Gastroesophageal sphincter (tissue), 4 donors: ENCODE results near the gene ARHGAP26. TPM values are rescaled to one million over a fixed set of nuclear protein-coding genes. Genes with fewer than 3 reads are reported as not detected.

Source experiments
- ATAC-seq: fragments of 150-250 bp; one replicate; pipeline ENCODE4 v1.9.1; 2016; ENCODE audit warnings: mild to moderate bottlenecking, moderate library complexity
- H3K27ac ChIP-seq, 4 donors: fragments of 200-600 bp; sonication (generic) in 3 of 4; 1 replicate in 3 of 4; 2 replicates in 1 of 4; pipeline ENCODE4 v1.5.1; 2016 to 2019
- H3K27me3 ChIP-seq: fragments of 200-600 bp; sonication (generic); one replicate; pipeline ENCODE4 v1.5.1; 2019
- H3K36me3 ChIP-seq, 2 donors: fragments of 200-600 bp; sonication (generic); one replicate each; pipeline ENCODE4 v1.5.1; 2019; ENCODE audit warnings: control low read depth in 1 of 2
- H3K4me1 ChIP-seq, 3 donors: fragments of 200-600 bp; sonication (generic); 1 replicate in 2 of 3; 2 replicates in 1 of 3; pipeline ENCODE4 v1.5.1; 2016 to 2019; ENCODE audit warnings: control low read depth in 2 of 3
- H3K4me3 ChIP-seq, 2 donors: fragments of 200-600 bp; sonication (generic); one replicate each; pipeline ENCODE4 v1.5.1; 2019; ENCODE audit warnings: mild to moderate bottlenecking in 1 of 2, moderate library complexity in 1 of 2
- H3K9me3 ChIP-seq, 3 donors: fragments of 200-600 bp; sonication (generic); one replicate each; pipeline ENCODE4 v1.5.1; 2017 to 2019; ENCODE audit warnings: control low read depth in 2 of 3
- EP300 ChIP-seq: sonication (generic); formaldehyde crosslinking; IDR thresholded peaks from one replicate; pipeline ENCODE4 v1.6.1; 2017; ENCODE audit warnings: antibody characterized with exemption, mild to moderate bottlenecking
- POLR2A ChIP-seq, 2 donors: fragments of 450-650 bp; IDR thresholded peaks; one replicate each; pipeline ENCODE4 v1.6.1; 2017; ENCODE audit warnings: antibody characterized with exemption in 2 of 2, mild to moderate bottlenecking in 2 of 2, moderate library complexity in 1 of 2
- POLR2AphosphoS5 ChIP-seq: sonication (generic); formaldehyde crosslinking; IDR thresholded peaks from one replicate; pipeline ENCODE4 v1.6.1; 2017; ENCODE audit warnings: antibody characterized with exemption
- WGBS, 2 donors: methylation state at CpG; one replicate each; pipeline ENCODE4 v1.1.5; 2018; ENCODE audit warnings: low coverage in 1 of 2; 5-methylcytosine and 5-hydroxymethylcytosine counted together
- total RNA-seq, 4 donors: library from RNA; depleted of rRNA; stranded (reverse); fragments of >200 nt; gene quantifications; one replicate each; pipeline ENCODE4 v1.1.0, GENCODE V29; 2016
- TF ChIP-seq, protein P1 (sequence below), 4 experiments: fragments of 200-600 bp in 2 of 4; fragments of 450-650 bp in 2 of 4; sonication (generic) in 1 of 4; IDR thresholded peaks; one replicate each; pipeline ENCODE4 v1.5.1; 2017 to 2019; ENCODE audit warnings: antibody characterized with exemption in 4 of 4, mild to moderate bottlenecking in 2 of 4, moderate library complexity in 2 of 4

ARHGAP26 gene
- total RNA-seq, 4 donors from 2014 or later = 15.2 to 41.7 (median 31.7) TPM

DNA sequence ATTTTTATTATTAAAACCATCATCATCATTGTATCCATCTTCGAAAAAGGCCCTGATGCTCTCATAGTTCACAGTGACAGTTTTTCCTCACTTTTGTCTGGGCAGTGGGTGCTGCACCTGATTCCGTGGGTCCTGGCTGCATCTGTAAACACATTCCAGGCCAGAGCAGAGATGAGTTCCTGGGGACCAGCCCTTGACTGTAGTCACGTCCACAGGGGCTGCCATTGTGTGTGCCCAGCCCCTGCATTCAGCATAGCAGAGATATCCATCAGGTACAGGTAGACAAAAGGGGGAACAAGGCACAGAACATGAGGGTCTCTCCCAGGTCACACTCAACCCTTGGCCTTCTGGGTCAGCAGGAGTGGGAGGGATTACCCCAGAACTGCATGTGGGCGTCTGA lies 444.3 kb downstream of the ARHGAP26 start:
- Histone ChIP-seq H3K27ac (no peak overlapping the region), H3K4me3 (no peak overlapping the region), H3K4me1 (peaks cover 0 to 26% (median 5%) of the 10 kb centered on the region in 3 donors), H3K36me3 (peaks cover 0 to 27% of the 10 kb centered on the region in 2 donors), H3K9me3 (no peaks in the 10 kb centered on the region), H3K27me3 (no peaks in the 10 kb centered on the region)
- 95 to 100% methylated on average over 1 to 4 of the region's 4 CpGs for WGBS, 2 donors
- ATAC-seq = no peak
- TF ChIP-seq, protein P1, sequence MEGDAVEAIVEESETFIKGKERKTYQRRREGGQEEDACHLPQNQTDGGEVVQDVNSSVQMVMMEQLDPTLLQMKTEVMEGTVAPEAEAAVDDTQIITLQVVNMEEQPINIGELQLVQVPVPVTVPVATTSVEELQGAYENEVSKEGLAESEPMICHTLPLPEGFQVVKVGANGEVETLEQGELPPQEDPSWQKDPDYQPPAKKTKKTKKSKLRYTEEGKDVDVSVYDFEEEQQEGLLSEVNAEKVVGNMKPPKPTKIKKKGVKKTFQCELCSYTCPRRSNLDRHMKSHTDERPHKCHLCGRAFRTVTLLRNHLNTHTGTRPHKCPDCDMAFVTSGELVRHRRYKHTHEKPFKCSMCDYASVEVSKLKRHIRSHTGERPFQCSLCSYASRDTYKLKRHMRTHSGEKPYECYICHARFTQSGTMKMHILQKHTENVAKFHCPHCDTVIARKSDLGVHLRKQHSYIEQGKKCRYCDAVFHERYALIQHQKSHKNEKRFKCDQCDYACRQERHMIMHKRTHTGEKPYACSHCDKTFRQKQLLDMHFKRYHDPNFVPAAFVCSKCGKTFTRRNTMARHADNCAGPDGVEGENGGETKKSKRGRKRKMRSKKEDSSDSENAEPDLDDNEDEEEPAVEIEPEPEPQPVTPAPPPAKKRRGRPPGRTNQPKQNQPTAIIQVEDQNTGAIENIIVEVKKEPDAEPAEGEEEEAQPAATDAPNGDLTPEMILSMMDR (IDR thresholded peaks at IDR 0.05) = no peak
- TF ChIP-seq POLR2A (IDR thresholded peaks at IDR 0.05) = no peak
- TF ChIP-seq EP300 = no peak
- no peak for TF ChIP-seq POLR2AphosphoS5

DNA sequence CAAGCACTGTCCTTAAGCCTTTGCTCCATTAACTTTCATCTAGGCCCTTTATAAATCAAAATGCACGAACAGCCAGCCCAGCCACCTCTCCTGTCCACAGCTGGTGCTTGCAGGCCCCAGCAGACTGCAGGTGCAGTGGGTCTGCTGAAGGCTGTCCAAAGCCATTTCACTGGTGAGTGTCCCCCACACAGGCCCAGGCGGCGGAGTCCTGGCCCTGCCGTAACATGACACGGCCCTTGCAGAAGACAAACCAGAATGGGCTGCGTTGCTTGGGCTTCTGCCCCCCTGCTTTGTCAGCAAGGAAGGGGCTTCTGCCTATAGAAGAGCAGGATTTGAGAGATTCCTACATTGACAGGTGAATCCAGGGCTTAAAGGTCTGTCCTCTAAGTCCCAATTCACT lies 444.7 kb downstream of the ARHGAP26 start:
- no CpG with 5 or more reads among the region's 6 CpGs for WGBS, 2 donors
- no peak overlapping the region for H3K4me3 ChIP-seq
- peaks cover 0 to 27% of the 10 kb centered on the region in 2 donors for H3K36me3 ChIP-seq
- H3K27me3 ChIP-seq = no peaks in the 10 kb centered on the region
- H3K9me3 ChIP-seq = no peaks in the 10 kb centered on the region
- H3K4me1 ChIP-seq = peaks cover 0 to 30% (median 5%) of the 10 kb centered on the region in 3 donors
- H3K27ac ChIP-seq = no peak overlapping the region
- TF ChIP-seq POLR2A (IDR thresholded peaks at IDR 0.05) (no peak), POLR2AphosphoS5 (no peak), EP300 (no peak)
- TF ChIP-seq, protein P1 (IDR thresholded peaks at IDR 0.05) = no peak
- no peak for ATAC-seq

DNA sequence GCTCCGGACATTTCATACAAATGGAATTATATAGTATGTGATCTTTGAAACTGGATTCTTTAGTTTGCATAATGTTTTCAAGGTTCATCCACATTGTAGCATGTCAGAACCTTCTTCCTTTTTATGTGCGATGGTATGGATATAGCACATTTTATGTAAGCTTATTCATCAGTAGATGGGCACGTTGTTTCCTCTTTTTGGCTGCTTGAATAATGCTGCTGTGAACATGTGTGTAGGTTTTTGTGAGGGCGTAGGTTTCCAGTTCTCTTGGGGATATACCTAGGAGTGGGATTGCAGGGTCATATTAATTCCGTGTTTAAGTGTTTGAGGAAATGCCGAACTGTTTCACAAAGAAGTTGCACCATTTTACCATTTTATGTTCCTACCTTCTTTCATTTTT lies 445.5 kb downstream of the ARHGAP26 start:
- Histone ChIP-seq H3K27ac (no peak overlapping the region), H3K4me1 (peaks cover 0 to 30% (median 5%) of the 10 kb centered on the region in 3 donors), H3K4me3 (no peak overlapping the region), H3K9me3 (no peaks in the 10 kb centered on the region), H3K27me3 (no peaks in the 10 kb centered on the region), H3K36me3 (peaks cover 0 to 27% of the 10 kb centered on the region in 2 donors)
- 92 to 95% methylated on average over 5 to 6 of the region's 6 CpGs for WGBS, 2 donors
- TF ChIP-seq POLR2AphosphoS5 = no peak
- no peak for TF ChIP-seq EP300
- no peak for TF ChIP-seq POLR2A (IDR thresholded peaks at IDR 0.05)
- TF ChIP-seq, protein P1 (IDR thresholded peaks at IDR 0.05) = no peak
- no peak for ATAC-seq

DNA sequence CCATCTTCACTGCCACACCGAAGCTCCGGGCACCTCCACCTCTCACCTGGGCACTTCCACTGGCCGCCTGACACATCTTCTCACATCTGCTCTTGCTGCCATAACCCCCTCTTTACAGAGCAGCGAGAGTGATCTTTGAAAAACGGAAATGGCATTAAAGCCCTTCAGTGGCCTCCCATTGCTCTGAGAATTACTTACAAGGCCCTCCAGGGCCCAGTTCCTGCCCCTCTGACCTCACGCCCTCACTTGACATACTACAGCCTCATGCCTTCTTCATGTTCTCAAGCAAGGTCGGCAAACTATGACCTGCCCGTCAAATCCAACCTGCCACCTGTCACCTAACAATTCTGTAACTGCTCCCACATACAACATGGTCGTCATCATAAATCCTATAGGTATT lies 446.0 kb downstream of the ARHGAP26 start:
- no peaks in the 10 kb centered on the region for H3K27me3 ChIP-seq
- no peak overlapping the region for H3K4me3 ChIP-seq
- H3K36me3 ChIP-seq = peaks cover 0 to 27% of the 10 kb centered on the region in 2 donors
- ATAC-seq = no peak
- TF ChIP-seq POLR2A (IDR thresholded peaks at IDR 0.05) (no peak), POLR2AphosphoS5 (no peak), EP300 (no peak)
- TF ChIP-seq, protein P1 (IDR thresholded peaks at IDR 0.05) = no peak
- WGBS, 2 donors = 83 to 89% methylated on average over 7 to 9 of the region's 9 CpGs
- no peak overlapping the region for H3K27ac ChIP-seq
- peaks cover 0 to 30% (median 5%) of the 10 kb centered on the region in 3 donors for H3K4me1 ChIP-seq
- H3K9me3 ChIP-seq = no peaks in the 10 kb centered on the region

DNA sequence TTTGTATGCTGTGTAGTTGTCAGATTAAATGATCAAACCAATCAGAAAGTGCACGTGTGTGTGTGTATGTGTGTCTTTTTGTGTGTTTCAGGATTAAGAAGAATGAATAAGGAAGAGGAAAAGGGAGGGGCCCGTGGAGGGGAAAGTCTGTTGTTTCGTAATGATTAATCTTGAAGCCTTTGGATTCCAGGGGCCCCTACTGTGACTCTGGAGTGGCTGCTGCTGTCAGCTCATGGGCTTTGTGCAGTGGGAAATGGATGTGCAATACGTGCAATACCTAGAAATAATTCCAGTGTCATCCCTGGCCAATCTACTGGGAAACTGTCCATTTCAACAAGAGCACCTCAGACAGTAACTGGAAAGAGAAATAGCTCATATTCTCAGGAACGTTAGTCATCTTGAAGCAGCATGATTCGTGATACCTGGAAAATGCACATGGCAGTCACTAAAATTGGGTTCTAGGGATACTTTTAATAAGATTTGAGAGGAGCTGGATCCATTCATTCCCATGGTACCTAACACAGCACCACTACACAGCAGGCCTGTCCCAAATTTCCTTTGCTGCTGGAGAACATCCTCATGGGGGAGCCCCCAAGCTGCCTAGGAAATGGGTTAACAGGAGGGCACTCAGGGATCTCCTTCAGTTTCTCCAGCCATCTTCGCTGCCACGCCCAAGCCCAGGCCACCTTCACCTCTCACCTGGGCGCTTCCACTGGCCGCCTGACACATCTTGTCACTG lies 447.1 kb downstream of the ARHGAP26 start:
- H3K27me3 ChIP-seq = no peaks in the 10 kb centered on the region
- ATAC-seq = no peak
- no peak overlapping the region for H3K4me3 ChIP-seq
- WGBS, 2 donors = 66 to 77% methylated on average over 10 of the region's 10 CpGs
- TF ChIP-seq EP300 = no peak
- no peak for TF ChIP-seq POLR2AphosphoS5
- TF ChIP-seq, protein P1 (IDR thresholded peaks at IDR 0.05) = no peak
- TF ChIP-seq POLR2A (IDR thresholded peaks at IDR 0.05) = no peak
- no peak overlapping the region for H3K27ac ChIP-seq
- H3K36me3 ChIP-seq = peaks cover 0 to 27% of the 10 kb centered on the region in 2 donors
- peaks cover 0 to 24% (median 5%) of the 10 kb centered on the region in 3 donors for H3K4me1 ChIP-seq
- H3K9me3 ChIP-seq = no peaks in the 10 kb centered on the region
